NOMO-1 treated with DMSO at 0.1 percent for 48 hours (cell line): ENCODE measurements around the gene TRIP13.
A peak's percentile ranks its signal among the peaks of the same experiment; 100 is the strongest.

Source experiments
- DNase-seq: peaks from one replicate; lab custom pipeline; 2025; ENCODE audit not compliant: unreplicated experiment; lab: John Stamatoyannopoulos, UW

TRIP13 gene

GRCh38 chr5:963673-964531 is 71.2 kb downstream of the TRIP13 start:
- DNase-seq, result peak; percentile 96

GRCh38 chr5:964821-965220 is 72.1 kb downstream of the TRIP13 start:
- DNase-seq, result no peak

- no peak for DNase-seq
Observed at GRCh38 chr5:965604-966344, 73.1 kb downstream of the TRIP13 start.

GRCh38 chr5:966345-966710 is 73.6 kb downstream of the TRIP13 start:
- DNase-seq, result no peak

- no peak for DNase-seq
Observed at GRCh38 chr5:966941-967340, 74.3 kb downstream of the TRIP13 start.
